Prostate gland (tissue), 2 donors: ENCODE measurements around the gene MRPS21. TPM values are rescaled to one million over a fixed set of nuclear protein-coding genes. Genes with fewer than 3 reads are reported as not detected.
"Not testable (repeated sequence)": the region's sequence is repeated elsewhere in the genome, so short reads cannot be mapped to it uniquely, and the experiment has no call there.

Experiments used
- DNase-seq: peaks from one replicate; pipeline ENCODE4 v3.0.0-alpha.2; 2019; ENCODE audit warnings: low spot score
- H3K27ac ChIP-seq, 2 donors: fragments of 200-600 bp; sonication (generic); 2 replicates each; pipeline ENCODE4 v1.5.1; 2017 to 2019
- H3K27me3 ChIP-seq: fragments of 200-600 bp; sonication (generic); replicated peaks from 2 replicates; pipeline ENCODE4 v1.5.1; 2019; ENCODE audit not compliant: insufficient read depth
- H3K36me3 ChIP-seq, 2 donors: fragments of 200-600 bp; sonication (generic); 1 replicate in 1 of 2; 2 replicates in 1 of 2; pipeline versions ENCODE4 v1.5.1 to v1.8.1; 2017 to 2019
- H3K4me1 ChIP-seq: fragments of 200-600 bp; sonication (generic); replicated peaks from 2 replicates; pipeline ENCODE4 v1.5.1; 2019
- H3K4me3 ChIP-seq, 2 donors: fragments of 200-600 bp; sonication (generic); 2 replicates each; pipeline ENCODE4 v1.5.1; 2017 to 2019
- H3K9me3 ChIP-seq: fragments of 200-600 bp; sonication (generic); 2 replicates; pipeline ENCODE4 v1.5.1; 2017
- CTCF ChIP-seq, 4 experiments: fragments of 200-600 bp in 2 of 4; fragments of 450-650 bp in 2 of 4; sonication (generic) in 2 of 4; IDR thresholded peaks; 1 replicate in 3 of 4; 2 replicates in 1 of 4; pipeline ENCODE4 v1.5.1; 2016 to 2019; ENCODE audit warnings: antibody characterized with exemption in 4 of 4, mild to moderate bottlenecking in 2 of 4, moderate library complexity in 2 of 4
- POLR2A ChIP-seq: fragments of 450-650 bp; IDR thresholded peaks from one replicate; pipeline ENCODE4 v1.6.1; 2016; ENCODE audit warnings: antibody characterized with exemption, mild to moderate bottlenecking
- POLR2AphosphoS5 ChIP-seq: sonication (generic); formaldehyde crosslinking; IDR thresholded peaks from one replicate; pipeline ENCODE4 v1.6.1; 2017; ENCODE audit warnings: antibody characterized with exemption
- WGBS: methylation state at CpG from one replicate; pipeline ENCODE4 v1.1.5; 2018; 5-methylcytosine and 5-hydroxymethylcytosine counted together
- intact Hi-C: fragments of 100-400 bp; cut with DNase I; formaldehyde crosslinking; loops from one replicate; pipeline ENCODE4 v1.14.2; 2022
- total RNA-seq, 2 donors: library from RNA; depleted of rRNA; stranded (reverse); fragments of >200 nt; gene quantifications; one replicate each; pipeline ENCODE4 v1.1.0, GENCODE V29; 2016

Gene MRPS21
- total RNA-seq, 2 donors from 2014 or later = 40.1 to 49.0 TPM

GRCh38 chr1:150302338-150302737 is 8.7 kb downstream of the MRPS21 start:
- Histone ChIP-seq H3K36me3 (no peaks in the 10 kb centered on the region), H3K9me3 (no peaks in the 10 kb centered on the region), H3K27ac (no peak overlapping the region), H3K27me3 (no peaks in the 10 kb centered on the region), H3K4me3 (no peak overlapping the region), H3K4me1 (no peaks in the 10 kb centered on the region)
- TF ChIP-seq CTCF (IDR thresholded peaks at IDR 0.05) (no peak), POLR2AphosphoS5 (no peak), POLR2A (no peak)
- DNase-seq = no peak
- intact Hi-C loops = no loop called here
- 73% methylated on average over 6 of the region's 6 CpGs for WGBS

DNA sequence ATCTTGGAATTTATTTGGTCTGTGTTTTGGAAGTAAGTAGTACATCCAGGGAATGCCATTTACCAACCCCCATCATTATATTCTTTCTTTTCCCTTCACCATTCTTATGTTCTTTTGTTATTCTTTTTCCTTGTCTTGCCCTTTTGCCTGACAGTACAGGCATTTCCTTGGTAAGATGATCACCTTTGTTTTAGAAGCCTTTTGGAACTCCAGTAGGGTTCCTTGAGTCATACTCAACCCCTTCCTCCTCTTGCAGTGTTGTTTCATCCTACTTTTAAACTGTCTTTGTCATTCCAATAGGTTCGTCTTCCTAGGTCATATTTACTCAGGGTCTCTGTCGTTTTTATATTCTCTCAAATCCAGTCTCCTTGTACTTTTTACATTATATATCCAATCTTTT is 9.2 kb downstream of the MRPS21 start:
- Histone ChIP-seq H3K27ac (no peak overlapping the region), H3K27me3 (no peaks in the 10 kb centered on the region), H3K36me3 (no peaks in the 10 kb centered on the region), H3K9me3 (no peaks in the 10 kb centered on the region), H3K4me3 (no peak overlapping the region), H3K4me1 (no peaks in the 10 kb centered on the region)
- intact Hi-C loops = no loop called here
- TF ChIP-seq POLR2A (no peak), CTCF (IDR thresholded peaks at IDR 0.05) (no peak)
- DNase-seq = no peak
- 79% methylated on average over 2 of the region's 2 CpGs for WGBS

DNA sequence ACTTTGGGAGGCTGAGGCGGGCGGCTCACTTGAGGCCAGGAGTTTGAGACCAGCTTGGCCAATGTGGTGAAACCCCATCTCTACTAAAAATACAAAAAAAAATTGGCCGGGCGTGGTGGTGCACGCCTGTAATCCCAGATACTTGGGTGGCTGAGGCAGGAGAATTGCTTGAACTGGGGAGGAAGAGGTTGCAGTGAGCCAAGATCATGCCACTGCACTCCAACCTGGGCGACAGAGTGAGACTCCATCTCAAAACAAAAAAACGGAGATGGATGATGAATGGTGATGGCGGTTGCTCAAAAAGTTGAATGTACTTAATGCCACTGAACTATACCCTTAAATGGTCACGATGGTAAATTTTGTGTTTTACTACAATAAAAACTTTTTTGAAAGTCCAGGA is 14.9 kb downstream of the MRPS21 start:
- H3K27me3 ChIP-seq, H3K4me1 ChIP-seq, intact Hi-C loops, H3K9me3 ChIP-seq, H3K4me3 ChIP-seq, H3K36me3 ChIP-seq, H3K27ac ChIP-seq, DNase-seq: not testable (repeated sequence)
- WGBS = 94% methylated on average over 9 of the region's 9 CpGs

- Histone ChIP-seq H3K9me3 (no peaks in the 10 kb centered on the region), H3K27ac (no peak overlapping the region), H3K4me3 (no peak overlapping the region), H3K36me3 (no peaks in the 10 kb centered on the region), H3K27me3 (no peaks in the 10 kb centered on the region), H3K4me1 (no peaks in the 10 kb centered on the region)
- WGBS = 84% methylated on average over 10 of the region's 10 CpGs
- intact Hi-C loops = no loop called here
- no peak for TF ChIP-seq POLR2AphosphoS5
- no peak for DNase-seq
Observed at GRCh38 chr1:150309758-150310508, 16.3 kb downstream of the MRPS21 start.

DNA sequence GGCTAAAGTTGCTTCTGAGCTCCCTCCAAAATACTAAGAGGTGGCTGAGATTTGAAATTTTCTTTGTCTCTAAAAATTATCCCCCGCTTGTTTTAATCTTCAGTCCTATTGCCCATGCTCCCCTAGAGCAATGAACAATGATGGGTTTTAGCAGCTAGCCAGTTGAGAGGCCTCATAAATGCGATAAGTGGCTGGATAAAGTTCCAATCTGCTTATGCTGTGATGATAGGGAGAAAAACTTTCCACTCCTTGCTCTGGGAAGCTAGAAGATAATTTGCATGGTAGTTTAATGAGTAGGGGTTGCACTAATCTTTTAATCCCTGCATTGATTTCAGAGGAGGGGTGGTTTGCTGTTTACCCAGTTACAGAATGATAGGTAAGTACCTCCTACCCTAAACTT is 18.1 kb downstream of the MRPS21 start:
- Histone ChIP-seq H3K9me3 (no peaks in the 10 kb centered on the region), H3K27ac (no peak overlapping the region), H3K27me3 (no peaks in the 10 kb centered on the region), H3K36me3 (no peaks in the 10 kb centered on the region), H3K4me3 (no peak overlapping the region), H3K4me1 (no peaks in the 10 kb centered on the region)
- WGBS = 96% methylated on average over 2 of the region's 2 CpGs
- DNase-seq = no peak
- no peak for TF ChIP-seq CTCF (IDR thresholded peaks at IDR 0.05)
- no peak for TF ChIP-seq POLR2AphosphoS5
- no peak for TF ChIP-seq POLR2A
- intact Hi-C loops = no loop called here

DNA sequence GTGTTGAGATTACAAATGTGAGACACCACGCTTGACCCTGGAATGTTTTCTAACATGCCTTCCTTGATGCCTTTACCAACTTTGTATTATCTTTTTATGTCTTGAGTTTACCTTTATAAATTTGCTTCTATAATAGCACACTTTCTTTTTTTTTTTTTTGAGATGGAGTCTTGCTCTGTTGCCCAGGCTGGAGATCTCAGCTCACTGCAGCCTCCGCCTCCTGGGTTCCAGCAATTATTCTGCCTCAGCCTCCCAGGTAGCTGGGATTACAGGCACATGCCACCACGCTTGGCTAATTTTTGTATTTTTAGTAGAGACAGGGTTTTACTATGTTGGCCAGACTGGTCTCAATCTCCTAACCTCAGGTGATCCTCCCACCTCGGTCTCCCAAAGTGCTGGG is 21.0 kb downstream of the MRPS21 start:
- DNase-seq, intact Hi-C loops, H3K36me3 ChIP-seq, H3K27ac ChIP-seq, H3K27me3 ChIP-seq, H3K4me1 ChIP-seq, H3K4me3 ChIP-seq, H3K9me3 ChIP-seq: not testable (repeated sequence)
- 90% methylated on average over 4 of the region's 4 CpGs for WGBS
